ENCODE data around the gene TYSND1. TPM values are rescaled to one million over a fixed set of nuclear protein-coding genes. Genes with fewer than 3 reads are reported as not detected.
A peak's percentile ranks its signal among the peaks of the same experiment; 100 is the strongest.

The TYSND1 gene
- total RNA-seq, 1 donor = 12.1 TPM

DNA sequence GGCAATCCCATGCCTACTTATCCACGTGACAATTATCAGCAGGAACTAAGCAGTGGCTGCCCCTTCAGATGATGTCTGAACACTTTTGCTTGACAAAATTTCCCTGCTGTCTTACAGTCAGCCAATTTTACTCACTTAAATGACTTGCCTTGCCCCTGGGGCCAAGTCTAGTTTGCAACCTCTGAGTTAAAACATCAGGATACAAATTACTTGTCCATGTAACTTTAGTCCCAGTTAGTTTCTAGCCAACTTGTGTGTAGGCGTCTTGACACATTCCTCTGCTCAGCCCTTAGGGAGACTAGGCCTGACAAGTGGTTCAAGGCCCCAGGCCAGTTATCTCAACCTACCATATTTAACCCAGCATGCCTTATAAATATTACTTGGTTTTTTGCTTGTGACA, 11.6 kb upstream of the TYSND1 start:
- no peak overlapping the region for H3K4me3 ChIP-seq (ENCODE audit: low read depth, low read length)
- DNase-seq (ENCODE audit: low read depth) = no peak
- TF ChIP-seq, protein P1, sequence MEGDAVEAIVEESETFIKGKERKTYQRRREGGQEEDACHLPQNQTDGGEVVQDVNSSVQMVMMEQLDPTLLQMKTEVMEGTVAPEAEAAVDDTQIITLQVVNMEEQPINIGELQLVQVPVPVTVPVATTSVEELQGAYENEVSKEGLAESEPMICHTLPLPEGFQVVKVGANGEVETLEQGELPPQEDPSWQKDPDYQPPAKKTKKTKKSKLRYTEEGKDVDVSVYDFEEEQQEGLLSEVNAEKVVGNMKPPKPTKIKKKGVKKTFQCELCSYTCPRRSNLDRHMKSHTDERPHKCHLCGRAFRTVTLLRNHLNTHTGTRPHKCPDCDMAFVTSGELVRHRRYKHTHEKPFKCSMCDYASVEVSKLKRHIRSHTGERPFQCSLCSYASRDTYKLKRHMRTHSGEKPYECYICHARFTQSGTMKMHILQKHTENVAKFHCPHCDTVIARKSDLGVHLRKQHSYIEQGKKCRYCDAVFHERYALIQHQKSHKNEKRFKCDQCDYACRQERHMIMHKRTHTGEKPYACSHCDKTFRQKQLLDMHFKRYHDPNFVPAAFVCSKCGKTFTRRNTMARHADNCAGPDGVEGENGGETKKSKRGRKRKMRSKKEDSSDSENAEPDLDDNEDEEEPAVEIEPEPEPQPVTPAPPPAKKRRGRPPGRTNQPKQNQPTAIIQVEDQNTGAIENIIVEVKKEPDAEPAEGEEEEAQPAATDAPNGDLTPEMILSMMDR (IDR thresholded peaks at IDR 0.05; ENCODE audit: insufficient read depth, low read depth, low read length) = no peak

DNA sequence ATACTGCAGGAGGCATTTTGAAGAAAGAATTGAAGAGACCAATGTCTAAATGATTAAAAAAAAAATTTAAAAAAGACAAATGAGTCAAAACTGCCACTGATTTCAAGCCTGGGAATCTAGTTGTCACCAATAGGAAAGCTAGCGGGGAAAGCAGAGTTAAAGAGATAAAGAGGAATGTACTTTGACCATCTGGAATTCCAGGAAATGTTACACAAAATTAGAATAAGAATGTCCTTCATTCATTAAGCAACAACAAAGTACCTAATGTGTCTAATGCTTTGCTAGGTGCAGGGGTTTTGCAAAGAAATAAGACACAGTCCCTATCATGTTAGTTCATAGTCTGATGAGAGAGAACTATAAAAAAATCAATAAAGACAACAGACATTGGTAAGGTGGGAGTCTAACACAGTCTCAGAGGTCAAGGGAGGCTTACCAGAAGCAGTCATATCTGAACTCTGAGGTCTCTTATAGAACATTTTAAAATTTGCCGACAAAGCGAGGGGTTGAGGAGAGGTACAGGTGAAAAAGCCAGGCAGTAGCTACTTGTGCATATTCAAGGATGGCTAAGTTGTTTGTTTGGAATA, 8.8 kb upstream of the TYSND1 start:
- DNase-seq (ENCODE audit: low read depth) = no peak
- H3K4me3 ChIP-seq (ENCODE audit: low read depth, low read length) = no peak overlapping the region
- TF ChIP-seq, protein P1 (IDR thresholded peaks at IDR 0.05; ENCODE audit: insufficient read depth, low read depth, low read length) = no peak

DNA sequence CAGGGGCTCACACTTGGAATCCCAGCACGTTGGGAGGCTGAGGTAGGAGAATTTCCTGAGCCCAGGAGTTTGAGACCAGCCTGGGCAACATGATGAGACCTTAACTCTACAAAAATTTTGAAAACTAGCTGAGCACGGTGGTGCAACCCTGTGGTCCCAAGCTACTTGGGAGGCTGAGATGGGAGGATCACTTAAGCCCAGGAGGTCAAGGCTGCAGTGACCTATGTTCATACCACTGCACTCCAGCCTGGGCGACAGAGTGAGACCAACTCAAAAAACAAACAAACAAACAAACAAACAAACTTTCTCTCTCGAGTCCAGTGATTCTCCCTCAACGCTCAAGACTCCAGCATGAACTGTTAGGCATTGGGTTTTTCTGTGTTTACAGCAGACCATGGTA, 2.0 kb upstream of the TYSND1 start:
- no peak for DNase-seq (ENCODE audit: low read depth)
- H3K4me3 ChIP-seq (ENCODE audit: low read depth, low read length) = no peak overlapping the region
- TF ChIP-seq, protein P1 (IDR thresholded peaks at IDR 0.05; ENCODE audit: insufficient read depth, low read depth, low read length) = no peak

DNA sequence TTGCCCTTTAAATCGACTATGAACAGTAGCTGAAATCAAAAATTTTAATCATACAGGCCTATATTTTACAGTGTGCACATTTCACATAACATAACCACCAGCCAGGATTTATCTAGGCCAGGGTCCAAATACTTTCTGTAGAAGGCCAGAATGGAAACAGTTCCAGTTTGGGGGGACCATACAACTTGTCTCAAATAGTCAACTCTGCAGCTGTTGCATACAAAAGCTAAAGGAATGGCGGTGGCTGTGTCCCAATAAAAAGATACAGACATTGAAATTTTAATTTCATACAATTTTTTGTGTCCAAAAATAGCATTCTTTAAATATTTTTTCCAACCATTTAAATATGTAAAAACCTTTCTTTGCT, 742 bp upstream of the TYSND1 start:
- peak overlapping the region; percentile 12 for H3K4me3 ChIP-seq (ENCODE audit: low read depth, low read length)
- TF ChIP-seq, protein P1 (IDR thresholded peaks at IDR 0.05; ENCODE audit: insufficient read depth, low read depth, low read length) = no peak
- DNase-seq (ENCODE audit: low read depth) = no peak

DNA sequence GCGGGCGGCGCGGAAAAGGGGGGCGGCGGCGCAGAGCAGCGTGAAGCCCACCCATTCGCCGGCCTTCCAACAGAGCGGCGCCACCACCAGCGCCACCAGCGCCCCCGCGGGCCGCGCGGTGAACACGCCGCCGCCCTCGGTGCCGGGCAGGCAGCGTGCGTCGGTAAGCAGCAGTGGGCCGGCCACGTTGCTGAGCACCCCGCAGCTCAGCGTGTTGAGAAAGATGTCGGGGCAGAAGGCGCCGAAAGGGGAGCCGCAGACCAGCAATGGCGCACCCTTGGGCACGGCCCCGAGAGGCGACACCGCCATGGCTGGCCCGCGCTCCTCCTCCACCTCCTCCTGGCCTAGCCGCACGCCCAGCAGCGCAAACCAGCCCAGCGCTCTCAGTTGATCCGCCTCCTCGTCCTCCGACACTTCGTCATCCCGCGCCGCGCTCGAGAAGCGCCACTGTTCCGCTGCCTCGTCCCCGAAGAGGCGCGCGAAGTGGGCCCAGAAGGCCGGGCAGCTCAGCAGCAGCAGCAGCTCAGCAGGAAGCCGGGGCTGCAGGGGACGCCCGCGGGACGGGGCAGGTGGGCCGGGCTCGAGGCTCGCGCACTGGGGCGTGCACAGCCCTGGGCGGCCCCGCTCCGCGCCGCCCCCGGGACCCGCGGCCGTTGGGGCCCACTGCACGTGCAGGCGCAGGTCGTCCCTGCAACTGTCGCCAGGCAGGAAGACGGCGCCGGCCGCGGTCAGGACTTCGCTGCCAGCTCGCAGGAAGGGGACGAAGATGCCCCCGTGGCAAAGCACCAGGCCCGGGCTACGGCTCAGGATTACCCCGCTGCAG, 623 bp downstream of the TYSND1 start:
- H3K4me3 ChIP-seq (ENCODE audit: low read depth, low read length) = peak overlapping the region; percentile 68
- TF ChIP-seq, protein P1 (IDR thresholded peaks at IDR 0.05; ENCODE audit: insufficient read depth, low read depth, low read length) = peak; percentile 35
- peak; percentile 60 for DNase-seq (ENCODE audit: low read depth)

DNA sequence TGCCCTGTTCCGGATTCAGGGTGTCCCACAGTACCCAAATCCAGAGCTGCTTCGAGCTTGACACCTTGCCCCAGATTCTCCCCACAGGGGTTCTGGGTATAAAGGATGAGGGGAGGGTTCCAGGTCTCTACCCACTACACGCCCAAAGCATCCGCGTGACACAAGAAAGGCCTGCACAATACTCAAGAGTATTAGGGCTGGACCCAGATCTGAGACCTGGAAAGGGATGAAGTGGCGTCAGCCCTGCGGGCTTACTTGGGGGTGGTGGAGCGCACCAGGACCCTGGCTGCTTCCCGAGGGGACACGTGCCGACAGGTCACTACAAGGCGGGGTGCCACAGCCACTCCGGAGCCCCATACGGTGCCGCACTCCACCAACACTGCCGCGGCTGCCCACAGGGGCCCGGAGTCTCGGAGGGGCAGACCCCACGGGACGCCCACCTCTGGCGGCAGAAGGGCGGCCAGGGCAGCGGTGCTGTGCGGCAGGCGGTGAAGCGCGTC, 1.3 kb downstream of the TYSND1 start:
- peak overlapping the region; percentile 68 for H3K4me3 ChIP-seq (ENCODE audit: low read depth, low read length)
- TF ChIP-seq, protein P1 (IDR thresholded peaks at IDR 0.05; ENCODE audit: insufficient read depth, low read depth, low read length) = no peak
- no peak for DNase-seq (ENCODE audit: low read depth)

All from fibroblast of villous mesenchyme (primary cell).